ENCODE results near the gene CRP.
"Not testable (repeated sequence)": the region's sequence is repeated elsewhere in the genome, so short reads cannot be mapped to it uniquely, and the experiment has no call there.

CRP gene

DNA sequence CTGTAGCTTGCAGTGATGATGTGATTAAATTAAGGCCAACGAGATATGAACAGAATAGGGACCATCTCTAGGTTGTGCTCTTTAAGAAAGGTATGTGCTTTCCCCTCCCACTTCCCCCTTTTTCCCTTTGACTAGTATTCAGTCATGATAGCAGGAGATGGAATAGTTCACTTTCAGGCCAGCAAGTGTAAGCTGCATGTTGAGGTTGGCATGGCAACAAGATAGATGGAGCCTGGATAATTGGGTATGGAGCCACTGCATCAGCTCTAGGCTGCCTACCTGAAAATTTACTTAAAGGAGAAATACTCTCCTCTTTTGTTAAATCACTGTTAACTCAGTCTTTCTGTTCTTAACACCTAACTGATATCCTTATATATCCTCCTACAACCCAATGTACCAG is 1.5 kb upstream of the CRP start:
- H3K36me3 Mint-ChIP-seq (ENCODE audit: low read depth) = no peaks in the 10 kb centered on the region
- H3K9me3 Mint-ChIP-seq = peaks cover 23% of the 10 kb centered on the region
- DNase-seq = no peak

DNA sequence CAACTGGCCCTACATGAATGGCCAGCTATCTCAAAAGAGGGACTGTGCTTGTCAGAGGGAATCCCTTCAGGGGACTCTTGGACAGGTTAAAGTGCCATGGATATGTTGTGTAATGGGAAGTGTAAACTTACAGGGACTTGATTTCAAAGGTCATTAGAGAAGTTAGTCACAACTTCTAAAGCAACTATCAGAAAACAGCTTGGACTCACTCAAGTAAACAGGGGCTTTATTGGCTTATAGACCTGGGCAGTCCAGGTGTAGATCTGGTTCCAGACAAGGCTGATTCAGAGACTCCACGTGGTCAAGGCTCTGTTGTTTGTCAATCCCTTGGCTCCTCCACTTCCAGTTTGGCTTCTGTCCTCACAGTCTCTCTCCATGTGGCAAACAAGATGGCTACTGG is 2.3 kb downstream of the CRP start:
- Mint-ChIP-seq H3K27me3 (peaks cover 16% of the 10 kb centered on the region), H3K4me1 (ENCODE audit: low read depth) (no peaks in the 10 kb centered on the region), H3K27ac (no peak overlapping the region)

More for the DNA sequence above, 1.5 kb upstream of the CRP start:
- Mint-ChIP-seq H3K27ac (no peak overlapping the region), H3K4me3 (no peak overlapping the region), H3K4me1 (ENCODE audit: low read depth) (no peaks in the 10 kb centered on the region), H3K27me3 (peaks cover 38% of the 10 kb centered on the region)

DNA sequence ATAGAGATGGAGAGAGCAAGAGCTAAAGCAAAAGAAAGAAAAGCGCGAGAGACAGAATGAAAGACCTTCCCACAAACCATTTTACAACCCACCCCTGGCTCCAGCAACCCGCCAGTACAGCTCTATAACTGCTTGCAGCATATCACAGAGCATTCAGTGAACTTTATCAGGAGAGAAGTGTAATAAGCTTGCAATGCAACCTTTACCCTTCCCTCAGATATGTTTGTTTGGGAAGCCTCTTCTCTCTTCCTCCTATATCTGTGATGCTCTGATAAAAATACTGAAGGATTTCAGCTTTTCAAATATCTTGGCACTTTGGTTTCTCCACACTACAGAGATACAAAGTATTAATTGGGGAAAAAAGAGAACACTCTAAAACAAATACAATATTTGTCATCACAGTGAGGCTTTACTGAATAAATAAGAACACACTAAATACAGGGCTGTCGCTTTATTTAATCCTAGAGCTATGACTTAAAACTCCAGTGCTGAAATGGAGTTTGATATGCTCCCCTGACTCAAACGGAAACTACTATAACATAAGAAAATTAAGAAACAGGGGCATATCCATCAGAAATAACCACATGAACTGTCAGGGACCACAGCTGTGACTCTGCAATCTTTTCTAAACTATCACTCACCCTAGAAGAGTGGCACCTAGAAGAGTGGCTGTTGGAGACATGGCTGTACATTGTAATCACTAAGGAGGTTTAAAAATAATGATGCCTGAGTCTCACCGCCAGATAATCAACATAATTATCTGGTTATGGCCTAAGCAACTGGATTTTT is 6.7 kb downstream of the CRP start:
- no peak for DNase-seq
- Mint-ChIP-seq H3K9me3 (no peaks in the 10 kb centered on the region), H3K36me3 (ENCODE audit: low read depth) (no peaks in the 10 kb centered on the region), H3K27me3 (peaks cover 3% of the 10 kb centered on the region), H3K4me3 (no peak overlapping the region), H3K27ac (no peak overlapping the region), H3K4me1 (ENCODE audit: low read depth) (no peaks in the 10 kb centered on the region)

More for the DNA sequence above, 2.3 kb downstream of the CRP start:
- Mint-ChIP-seq H3K36me3 (ENCODE audit: low read depth) (no peaks in the 10 kb centered on the region), H3K9me3 (no peaks in the 10 kb centered on the region), H3K4me3 (no peak overlapping the region)
- DNase-seq = no peak

DNA sequence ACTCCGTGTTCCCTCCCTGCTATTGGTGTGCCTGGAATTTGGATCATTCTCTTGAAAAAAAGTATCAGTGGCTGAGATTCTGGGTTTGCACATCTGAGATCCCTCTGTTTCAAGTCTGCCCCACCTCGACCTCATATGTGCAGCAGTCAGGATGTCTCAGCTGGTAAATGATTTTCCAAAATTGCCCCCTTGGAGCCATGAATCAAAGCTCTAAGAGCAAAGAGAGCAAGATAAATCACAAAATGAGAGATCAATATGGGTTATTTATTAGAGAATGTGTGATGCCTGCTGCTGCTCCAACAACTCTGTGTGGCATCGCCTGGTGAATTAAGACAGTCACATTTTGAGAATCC is 8.5 kb downstream of the CRP start:
- no peaks in the 10 kb centered on the region for H3K36me3 Mint-ChIP-seq (ENCODE audit: low read depth)
- no peak overlapping the region for H3K4me3 Mint-ChIP-seq
- no peaks in the 10 kb centered on the region for H3K27me3 Mint-ChIP-seq
- no peaks in the 10 kb centered on the region for H3K9me3 Mint-ChIP-seq
- DNase-seq = no peak
- H3K4me1 Mint-ChIP-seq (ENCODE audit: low read depth) = no peaks in the 10 kb centered on the region
- no peak overlapping the region for H3K27ac Mint-ChIP-seq

DNA sequence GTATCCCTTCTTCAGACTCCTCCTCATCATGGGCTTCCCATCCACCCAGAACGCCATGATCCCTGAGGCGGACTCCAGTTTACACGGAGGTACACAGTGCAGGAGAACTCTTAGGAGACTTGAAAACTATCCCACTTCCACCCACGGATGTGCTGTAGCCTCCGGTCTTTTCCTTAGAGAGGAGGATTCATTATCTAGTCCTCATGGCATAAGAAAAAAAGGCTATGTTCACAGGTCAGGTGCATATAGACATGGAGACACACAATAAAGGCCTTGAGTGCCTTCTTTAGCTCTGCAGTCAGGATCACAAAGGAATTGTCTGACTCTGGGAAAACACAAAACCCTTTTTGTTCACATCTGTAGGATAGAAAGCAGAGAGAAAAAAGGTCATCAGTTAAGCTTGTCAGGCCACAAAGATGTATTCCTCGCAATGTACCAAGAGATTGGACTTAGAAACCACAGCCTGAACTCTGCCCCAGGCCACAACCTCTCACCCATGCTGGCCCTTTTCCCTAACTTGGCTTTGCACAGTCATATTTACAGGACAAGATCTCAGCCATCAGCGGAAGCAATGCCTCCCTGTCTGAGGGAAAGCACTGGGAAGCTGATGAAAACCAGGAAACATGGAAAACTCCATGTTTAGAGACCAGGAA is 9.0 kb downstream of the CRP start:
- Mint-ChIP-seq H3K4me3 (no peak overlapping the region), H3K4me1 (ENCODE audit: low read depth) (no peaks in the 10 kb centered on the region), H3K27me3 (no peaks in the 10 kb centered on the region), H3K36me3 (ENCODE audit: low read depth) (no peaks in the 10 kb centered on the region), H3K9me3 (no peaks in the 10 kb centered on the region), H3K27ac (no peak overlapping the region)
- no peak for DNase-seq

DNA sequence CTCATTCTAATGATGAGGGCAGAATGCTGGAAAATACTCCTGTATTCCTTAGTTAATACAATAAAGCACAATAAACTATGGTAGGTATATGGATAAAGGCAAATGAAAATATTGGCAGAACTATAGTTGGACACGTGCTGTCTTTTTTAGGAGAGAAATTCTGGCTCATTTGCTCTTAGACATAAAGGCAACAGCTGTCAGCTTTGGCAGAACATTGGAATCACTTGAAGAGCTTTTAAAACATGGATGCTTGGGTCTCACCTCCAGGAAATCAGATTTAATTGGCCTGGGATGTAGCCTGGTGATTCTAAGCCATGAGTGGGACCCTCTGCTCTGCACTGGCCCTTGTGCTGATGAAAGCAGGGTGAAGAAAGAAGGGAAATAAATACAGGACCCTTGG is 9.9 kb downstream of the CRP start:
- no peak for DNase-seq
- H3K4me3 Mint-ChIP-seq = no peak overlapping the region
- H3K9me3 Mint-ChIP-seq = no peaks in the 10 kb centered on the region
- H3K36me3 Mint-ChIP-seq (ENCODE audit: low read depth) = no peaks in the 10 kb centered on the region
- H3K27me3 Mint-ChIP-seq = no peaks in the 10 kb centered on the region
- no peaks in the 10 kb centered on the region for H3K4me1 Mint-ChIP-seq (ENCODE audit: low read depth)
- no peak overlapping the region for H3K27ac Mint-ChIP-seq

DNA sequence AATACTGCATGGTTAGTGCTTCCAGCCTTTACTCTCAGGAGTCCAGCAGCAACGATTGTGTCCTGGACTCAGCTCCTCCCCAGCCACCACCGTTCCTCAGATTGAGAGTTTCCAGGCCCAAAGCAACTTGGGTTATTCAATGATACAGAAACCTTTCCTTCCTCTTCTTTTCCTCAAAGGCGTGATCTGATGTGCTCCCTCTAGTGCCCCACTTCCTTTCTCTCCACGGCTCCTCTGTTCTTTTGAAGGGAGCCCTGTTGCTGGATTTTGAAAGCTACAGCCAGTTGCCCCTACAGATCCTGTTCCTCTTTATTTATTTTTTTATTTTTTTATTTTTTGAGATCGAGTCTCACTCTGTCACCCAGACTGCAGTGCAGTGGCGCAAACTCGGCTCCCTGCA is 14.1 kb downstream of the CRP start:
- H3K4me3 Mint-ChIP-seq = no peak overlapping the region
- H3K36me3 Mint-ChIP-seq (ENCODE audit: low read depth) = no peaks in the 10 kb centered on the region
- H3K9me3 Mint-ChIP-seq = no peaks in the 10 kb centered on the region
- H3K27ac Mint-ChIP-seq = no peak overlapping the region
- DNase-seq = no peak
- H3K4me1 Mint-ChIP-seq (ENCODE audit: low read depth) = no peaks in the 10 kb centered on the region
- peaks cover 2% of the 10 kb centered on the region for H3K27me3 Mint-ChIP-seq

DNA sequence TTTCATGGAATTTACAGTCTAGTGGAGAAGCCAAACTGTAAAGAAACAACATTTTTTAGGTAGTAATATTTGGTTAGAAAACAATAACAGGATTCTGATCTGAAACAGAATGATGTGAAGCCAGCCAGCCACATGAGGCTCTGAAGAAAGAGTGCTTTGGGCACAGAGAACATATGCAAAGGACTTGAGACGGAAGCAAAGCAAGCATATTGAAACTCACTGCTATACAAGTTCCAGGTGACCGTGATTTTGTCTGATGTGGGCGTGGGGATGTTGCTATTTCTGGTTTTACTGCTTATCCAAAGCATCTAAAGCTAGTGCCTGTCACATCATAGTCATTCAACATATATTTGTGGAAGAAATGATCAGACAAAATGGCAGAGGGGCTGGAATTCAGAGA is 14.7 kb downstream of the CRP start:
- Mint-ChIP-seq H3K9me3 (no peaks in the 10 kb centered on the region), H3K27me3 (peaks cover 5% of the 10 kb centered on the region), H3K4me3 (no peak overlapping the region), H3K27ac (no peak overlapping the region), H3K36me3 (ENCODE audit: low read depth) (no peaks in the 10 kb centered on the region), H3K4me1 (ENCODE audit: low read depth) (no peaks in the 10 kb centered on the region)
- DNase-seq = no peak

DNA sequence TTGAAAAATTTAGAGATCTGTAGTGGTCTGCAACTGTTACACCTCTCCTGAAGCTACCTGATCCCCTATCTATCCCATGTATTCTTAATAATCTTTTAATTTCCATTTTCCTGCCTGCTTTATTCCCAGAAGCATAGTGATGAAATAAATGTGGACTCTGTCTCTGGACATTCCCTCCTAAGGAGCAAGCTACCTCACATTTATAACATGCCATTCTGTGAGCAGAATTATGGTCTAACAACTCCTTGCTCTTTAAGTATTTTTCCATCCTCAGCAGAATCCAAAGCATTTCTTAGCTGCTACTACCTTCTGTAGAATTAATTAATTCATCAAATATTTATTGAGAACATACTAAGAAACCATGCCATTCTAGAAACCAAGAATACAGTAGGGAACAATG is 15.1 kb downstream of the CRP start:
- H3K27ac Mint-ChIP-seq = no peak overlapping the region
- H3K4me1 Mint-ChIP-seq (ENCODE audit: low read depth) = no peaks in the 10 kb centered on the region
- H3K36me3 Mint-ChIP-seq (ENCODE audit: low read depth) = no peaks in the 10 kb centered on the region
- H3K9me3 Mint-ChIP-seq = no peaks in the 10 kb centered on the region
- peaks cover 7% of the 10 kb centered on the region for H3K27me3 Mint-ChIP-seq
- no peak overlapping the region for H3K4me3 Mint-ChIP-seq
- DNase-seq = no peak

DNA sequence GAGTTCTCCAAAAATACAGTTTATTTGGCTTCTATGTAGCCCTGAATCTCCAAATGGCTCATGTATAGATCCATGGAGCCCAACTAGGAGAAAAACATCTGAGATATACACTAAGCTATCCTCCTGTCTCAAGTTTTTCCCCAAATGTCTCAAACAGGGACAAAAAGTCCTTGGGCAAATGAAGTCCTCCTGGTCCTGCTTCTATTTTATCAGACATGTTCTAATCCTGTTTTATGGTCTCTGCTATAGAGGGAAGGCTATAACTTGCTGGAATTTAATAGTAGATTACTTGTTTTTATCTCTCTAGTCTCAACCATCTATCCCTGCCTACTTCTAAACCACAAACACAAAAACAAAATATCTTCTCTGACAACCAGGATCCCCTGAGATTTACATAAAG is 26.9 kb downstream of the CRP start:
- Mint-ChIP-seq H3K36me3 (ENCODE audit: low read depth) (no peaks in the 10 kb centered on the region), H3K4me3 (no peak overlapping the region)

DNA sequence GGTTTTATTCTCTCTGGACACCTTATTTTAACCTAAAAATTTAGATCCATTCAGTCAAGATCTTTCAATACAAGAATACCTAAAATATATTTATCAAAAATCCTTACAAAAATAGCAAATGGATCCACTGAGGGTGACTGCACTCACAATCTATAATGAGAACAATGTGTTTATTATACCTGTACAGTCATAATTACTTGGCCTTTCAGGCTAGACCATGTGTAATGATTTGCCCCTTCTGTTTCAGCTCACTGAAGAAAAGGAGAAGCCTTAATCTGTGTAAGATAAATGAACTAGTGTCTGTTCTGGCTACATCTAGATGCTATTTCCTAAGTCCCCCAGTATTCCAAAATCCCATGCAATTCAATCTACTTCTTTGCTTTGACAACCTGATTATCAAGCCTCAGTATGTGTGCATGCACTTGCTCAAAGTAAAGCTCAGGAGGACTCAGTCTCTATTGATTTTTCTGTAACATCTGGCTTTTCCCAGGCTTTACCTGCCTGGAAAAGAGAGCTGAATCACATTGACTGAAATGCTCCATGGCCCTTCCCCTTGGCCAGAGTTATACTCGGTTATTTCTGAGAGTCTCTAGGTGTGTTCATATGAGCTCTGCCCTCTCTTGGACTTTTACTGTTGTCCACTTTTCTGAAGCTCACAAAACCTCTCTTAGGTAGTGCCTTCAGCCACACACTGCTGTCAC is 27.6 kb downstream of the CRP start:
- Mint-ChIP-seq H3K4me1 (ENCODE audit: low read depth) (no peaks in the 10 kb centered on the region), H3K9me3 (no peaks in the 10 kb centered on the region), H3K4me3 (no peak overlapping the region), H3K36me3 (ENCODE audit: low read depth) (no peaks in the 10 kb centered on the region), H3K27me3 (peaks cover 33% of the 10 kb centered on the region), H3K27ac (no peak overlapping the region)
- DNase-seq = no peak

More for the DNA sequence above, 26.9 kb downstream of the CRP start:
- no peak overlapping the region for H3K27ac Mint-ChIP-seq
- H3K9me3 Mint-ChIP-seq = no peaks in the 10 kb centered on the region
- no peaks in the 10 kb centered on the region for H3K4me1 Mint-ChIP-seq (ENCODE audit: low read depth)
- peaks cover 36% of the 10 kb centered on the region for H3K27me3 Mint-ChIP-seq
- no peak for DNase-seq

DNA sequence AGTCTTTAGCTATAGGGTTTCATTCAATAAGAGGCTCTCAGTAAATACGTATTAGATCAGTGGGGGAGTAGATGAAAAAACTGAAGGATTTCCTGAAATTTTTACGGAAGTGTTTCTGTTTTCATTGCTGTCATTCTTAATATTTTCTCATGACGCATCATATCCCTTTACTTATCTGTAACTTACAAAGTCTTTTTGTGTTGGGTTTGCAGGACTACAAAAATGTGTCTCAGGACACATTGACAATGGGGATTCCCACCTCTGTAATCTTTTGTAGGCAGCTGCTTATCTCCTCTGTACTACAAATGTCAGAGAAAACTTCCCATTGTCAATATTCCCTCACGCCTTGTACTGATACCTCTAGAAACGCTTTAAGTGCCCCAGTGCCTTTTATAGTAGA is 35.5 kb downstream of the CRP start:
- Mint-ChIP-seq H3K27ac (no peak overlapping the region), H3K9me3 (no peaks in the 10 kb centered on the region), H3K27me3 (peaks cover 11% of the 10 kb centered on the region), H3K36me3 (ENCODE audit: low read depth) (no peaks in the 10 kb centered on the region), H3K4me3 (no peak overlapping the region), H3K4me1 (ENCODE audit: low read depth) (no peaks in the 10 kb centered on the region)
- DNase-seq = no peak

DNA sequence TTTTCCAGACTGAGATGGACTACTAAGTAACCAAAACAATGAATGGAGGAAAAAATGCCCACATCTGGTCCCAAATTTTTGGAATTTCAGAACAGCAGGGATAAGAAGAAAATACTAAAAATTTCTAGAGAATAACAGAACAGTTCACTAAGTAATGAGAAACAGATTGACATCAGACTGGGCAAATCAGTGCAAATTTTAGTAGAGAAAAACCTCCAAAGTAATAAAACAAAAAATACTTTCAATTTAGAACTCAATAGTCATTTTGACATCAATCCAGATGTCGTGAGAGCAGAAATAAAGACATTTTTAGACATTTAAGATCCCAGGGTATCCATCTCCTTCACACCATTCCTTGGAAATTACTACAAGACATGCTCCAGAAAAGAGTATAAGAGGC is 39.3 kb downstream of the CRP start:
- H3K27me3 Mint-ChIP-seq = peaks cover 16% of the 10 kb centered on the region
- H3K4me1 Mint-ChIP-seq (ENCODE audit: low read depth) = no peaks in the 10 kb centered on the region
- no peak overlapping the region for H3K4me3 Mint-ChIP-seq
- H3K27ac Mint-ChIP-seq = no peak overlapping the region
- DNase-seq = no peak
- H3K9me3 Mint-ChIP-seq = no peaks in the 10 kb centered on the region
- H3K36me3 Mint-ChIP-seq (ENCODE audit: low read depth) = no peaks in the 10 kb centered on the region

DNA sequence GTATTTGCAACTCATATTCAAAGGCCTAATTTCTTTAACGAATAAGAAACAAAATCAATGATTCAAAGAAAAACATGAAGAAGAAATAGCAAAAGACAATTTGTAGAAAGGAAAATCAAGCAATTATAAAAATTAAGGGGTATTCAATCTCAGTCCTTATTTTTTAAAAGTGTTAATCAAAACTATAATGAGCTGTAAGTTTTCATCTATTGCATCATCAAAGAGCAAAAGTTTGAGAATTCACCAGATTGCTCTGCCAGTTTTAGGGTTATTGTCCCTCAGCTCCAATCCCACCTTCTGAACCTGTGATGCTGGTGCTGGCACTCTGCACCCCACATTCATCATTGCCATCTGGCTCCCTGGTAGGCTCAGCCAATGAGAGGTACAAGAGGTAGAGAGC is 42.0 kb downstream of the CRP start:
- not testable (repeated sequence) for H3K27ac Mint-ChIP-seq; H3K9me3 Mint-ChIP-seq; H3K4me1 Mint-ChIP-seq (ENCODE audit: low read depth); H3K36me3 Mint-ChIP-seq (ENCODE audit: low read depth); H3K4me3 Mint-ChIP-seq; DNase-seq
- peaks cover 20% of the 10 kb centered on the region for H3K27me3 Mint-ChIP-seq

DNA sequence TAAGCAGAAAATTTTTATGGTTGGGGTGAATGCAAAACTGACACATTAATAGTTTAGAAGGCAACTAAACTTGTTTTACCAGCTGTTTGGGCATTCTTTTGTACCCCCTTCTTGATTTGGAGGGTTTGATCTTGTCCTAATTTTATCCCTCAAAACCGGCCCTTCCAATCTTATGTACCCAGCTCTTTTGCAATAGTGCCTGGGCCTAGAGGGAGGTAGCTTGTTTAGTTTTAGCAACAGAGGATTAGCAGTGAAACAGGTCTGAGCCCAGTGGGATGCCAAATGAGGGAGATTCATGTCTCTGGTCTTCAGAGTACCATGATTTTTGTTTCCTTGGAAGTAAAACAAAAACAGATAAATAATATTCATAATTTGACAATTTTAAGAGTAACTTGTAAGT is 45.1 kb downstream of the CRP start:
- H3K4me3 Mint-ChIP-seq = no peak overlapping the region
- no peak overlapping the region for H3K27ac Mint-ChIP-seq
- no peak for DNase-seq
- H3K4me1 Mint-ChIP-seq (ENCODE audit: low read depth) = no peaks in the 10 kb centered on the region
- peaks cover 6% of the 10 kb centered on the region for H3K9me3 Mint-ChIP-seq
- peaks cover 28% of the 10 kb centered on the region for H3K27me3 Mint-ChIP-seq
- H3K36me3 Mint-ChIP-seq (ENCODE audit: low read depth) = no peaks in the 10 kb centered on the region
